Measurements from ENCODE around the gene RNF43.

DNA sequence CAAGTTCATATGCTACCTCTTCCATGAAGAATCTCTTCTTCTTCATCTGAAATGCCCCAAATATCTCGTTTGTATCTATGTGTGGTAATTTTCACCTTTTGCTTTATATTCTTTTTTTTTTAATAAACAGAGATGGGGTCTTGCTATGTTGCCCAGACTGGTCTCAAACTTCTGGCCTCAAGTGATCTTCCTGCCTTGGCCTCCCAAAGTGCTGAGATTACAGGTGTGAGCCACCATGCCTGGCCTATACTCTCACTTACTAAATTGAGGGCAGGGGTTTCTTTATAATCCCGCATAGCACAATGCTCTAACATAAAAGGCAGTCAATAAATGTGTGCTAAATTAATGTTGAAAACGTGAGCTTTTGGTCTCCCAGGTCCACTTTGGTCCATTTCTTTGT lies 30.6 kb downstream of the RNF43 start:
- TF ChIP-seq, protein P1, sequence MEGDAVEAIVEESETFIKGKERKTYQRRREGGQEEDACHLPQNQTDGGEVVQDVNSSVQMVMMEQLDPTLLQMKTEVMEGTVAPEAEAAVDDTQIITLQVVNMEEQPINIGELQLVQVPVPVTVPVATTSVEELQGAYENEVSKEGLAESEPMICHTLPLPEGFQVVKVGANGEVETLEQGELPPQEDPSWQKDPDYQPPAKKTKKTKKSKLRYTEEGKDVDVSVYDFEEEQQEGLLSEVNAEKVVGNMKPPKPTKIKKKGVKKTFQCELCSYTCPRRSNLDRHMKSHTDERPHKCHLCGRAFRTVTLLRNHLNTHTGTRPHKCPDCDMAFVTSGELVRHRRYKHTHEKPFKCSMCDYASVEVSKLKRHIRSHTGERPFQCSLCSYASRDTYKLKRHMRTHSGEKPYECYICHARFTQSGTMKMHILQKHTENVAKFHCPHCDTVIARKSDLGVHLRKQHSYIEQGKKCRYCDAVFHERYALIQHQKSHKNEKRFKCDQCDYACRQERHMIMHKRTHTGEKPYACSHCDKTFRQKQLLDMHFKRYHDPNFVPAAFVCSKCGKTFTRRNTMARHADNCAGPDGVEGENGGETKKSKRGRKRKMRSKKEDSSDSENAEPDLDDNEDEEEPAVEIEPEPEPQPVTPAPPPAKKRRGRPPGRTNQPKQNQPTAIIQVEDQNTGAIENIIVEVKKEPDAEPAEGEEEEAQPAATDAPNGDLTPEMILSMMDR (IDR thresholded peaks at IDR 0.05; ENCODE audit: low read depth, low read length), result no peak
- TF ChIP-seq, protein P2, sequence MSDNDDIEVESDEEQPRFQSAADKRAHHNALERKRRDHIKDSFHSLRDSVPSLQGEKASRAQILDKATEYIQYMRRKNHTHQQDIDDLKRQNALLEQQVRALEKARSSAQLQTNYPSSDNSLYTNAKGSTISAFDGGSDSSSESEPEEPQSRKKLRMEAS (IDR thresholded peaks at IDR 0.05; ENCODE audit: low read depth, low read length), result no peak
